Neuronal stem cell (in vitro differentiated cells): ENCODE results near the gene CCDC85B.

ENCODE experiments used
- DNase-seq: peaks from one replicate; pipeline ENCODE4 v3.0.0-alpha.2; 2013; ENCODE audit warnings: low spot score
- H2AFZ ChIP-seq: one replicate; pipeline ENCODE4 v1.6.1; 2013; ENCODE audit warnings: mild to moderate bottlenecking, low read length, inconsistent platforms
- H2AK5ac ChIP-seq: 2 replicates; pipeline ENCODE4 v1.6.1; 2013; ENCODE audit warnings: low read depth, mild to moderate bottlenecking, inconsistent platforms, low read length, moderate library complexity, mixed read lengths
- H2BK120ac ChIP-seq: 2 replicates; pipeline ENCODE4 v1.6.1; 2013; ENCODE audit warnings: low read depth, mild to moderate bottlenecking, inconsistent platforms, low read length, moderate library complexity, mixed read lengths
- H2BK12ac ChIP-seq: one replicate; pipeline ENCODE4 v1.6.1; 2013; ENCODE audit warnings: low read length, inconsistent platforms
- H2BK15ac ChIP-seq: 2 replicates; pipeline ENCODE4 v1.6.1; 2013; ENCODE audit warnings: mild to moderate bottlenecking, low read length, inconsistent platforms, mixed read lengths
- H2BK5ac ChIP-seq: one replicate; pipeline ENCODE4 v1.6.1; 2013; ENCODE audit warnings: inconsistent platforms, mild to moderate bottlenecking, low read length, moderate library complexity
- H3K14ac ChIP-seq: one replicate; pipeline ENCODE4 v1.6.1; 2013; ENCODE audit warnings: low read length, inconsistent platforms
- H3K18ac ChIP-seq: 2 replicates; pipeline ENCODE4 v1.6.1; 2013; ENCODE audit warnings: low read length, inconsistent platforms
- H3K23ac ChIP-seq: 2 replicates; pipeline ENCODE4 v1.6.1; 2013; ENCODE audit warnings: low read depth, mild to moderate bottlenecking, mixed read lengths, low read length, inconsistent platforms; ENCODE audit not compliant: poor library complexity
- H3K27ac ChIP-seq: replicated peaks from 3 replicates; pipeline ENCODE4 v1.5.1; 2013; ENCODE audit warnings: low read length, inconsistent platforms
- H3K27me3 ChIP-seq, 3 experiments: 2 replicates each; pipeline ENCODE4 v1.6.1; 2013; ENCODE audit warnings: low read length in 3 of 3, mild to moderate bottlenecking in 2 of 3, inconsistent platforms in 1 of 3, low read depth in 1 of 3, mixed read lengths in 1 of 3, moderate library complexity in 1 of 3; ENCODE audit not compliant: control insufficient read depth in 3 of 3, insufficient read depth in 3 of 3
- H3K36me3 ChIP-seq, 2 donors: replicated peaks in 1 of 2; 2 replicates each; pipeline ENCODE4 v1.6.1; 2013; ENCODE audit warnings: low read length in 2 of 2; ENCODE audit not compliant: control insufficient read depth in 2 of 2, insufficient read depth in 2 of 2
- H3K4ac ChIP-seq: 2 replicates; pipeline ENCODE4 v1.6.1; 2013; ENCODE audit warnings: inconsistent platforms, mild to moderate bottlenecking, low read length, moderate library complexity
- H3K4me1 ChIP-seq, 2 donors: 1 replicate in 1 of 2; 2 replicates in 1 of 2; pipeline ENCODE4 v1.6.1; 2013; ENCODE audit warnings: low read length in 2 of 2, low read depth in 1 of 2; ENCODE audit not compliant: control insufficient read depth in 2 of 2, insufficient read depth in 1 of 2
- H3K4me2 ChIP-seq: one replicate; pipeline ENCODE4 v1.6.1; 2013; ENCODE audit warnings: mild to moderate bottlenecking, low read length, inconsistent platforms; ENCODE audit not compliant: insufficient read depth, poor library complexity, severe bottlenecking
- H3K4me3 ChIP-seq, 2 donors: 2 replicates each; pipeline ENCODE4 v1.5.1; 2013; ENCODE audit warnings: low read length in 2 of 2, mild to moderate bottlenecking in 2 of 2, inconsistent platforms in 1 of 2, moderate library complexity in 1 of 2
- H3K79me1 ChIP-seq: one replicate; pipeline ENCODE4 v1.6.1; 2013; ENCODE audit warnings: low read depth, mild to moderate bottlenecking, inconsistent platforms, low read length, moderate library complexity
- H3K9ac ChIP-seq: one replicate; pipeline ENCODE4 v1.6.1; 2013; ENCODE audit warnings: mild to moderate bottlenecking, low read depth, low read length, inconsistent platforms; ENCODE audit not compliant: poor library complexity
- H3K9me3 ChIP-seq, 2 donors: replicated peaks in 1 of 2; 2 replicates each; pipeline versions ENCODE3 to v1.6.1; 2013; ENCODE audit warnings: low read length in 2 of 2, mild to moderate bottlenecking in 2 of 2, inconsistent platforms in 1 of 2, low read depth in 1 of 2, mixed read lengths in 1 of 2, moderate library complexity in 1 of 2; ENCODE audit not compliant: control insufficient read depth in 2 of 2, insufficient read depth in 1 of 2
- H4K8ac ChIP-seq: one replicate; pipeline ENCODE4 v1.6.1; 2013; ENCODE audit warnings: low read depth, mild to moderate bottlenecking, inconsistent platforms, low read length, moderate library complexity
- H4K91ac ChIP-seq: one replicate; pipeline ENCODE4 v1.6.1; 2013; ENCODE audit warnings: low read length, low read depth, mild to moderate bottlenecking, inconsistent platforms; ENCODE audit not compliant: poor library complexity
- WGBS, 2 donors: extraction: QIAGEN DNeasy Blood & Tissue Kit; methylation state at CpG; one replicate each; pipeline ENCODE4 v1.1.7; 2013; ENCODE audit warnings: missing lambda C conversion rate in 2 of 2, mixed read lengths in 1 of 2; ENCODE audit not compliant: insufficient read length in 2 of 2, insufficient replicate concordance in 1 of 2; ENCODE audit errors: extremely low coverage in 2 of 2; 5-methylcytosine and 5-hydroxymethylcytosine counted together

Gene CCDC85B

GRCh38 chr11:65879617-65880016 is 10.9 kb upstream of the CCDC85B start, which contains the start of gene CTSW:
Gene CTSW, plus strand, starts transcription at chr11:65879837. Its CDS starts 18 bp downstream, at chr11:65879855.
- no CpG with 5 or more reads among the region's 7 CpGs for WGBS, 2 donors
- H3K36me3 ChIP-seq = peaks cover 17 to 29% of the 10 kb centered on the region in 2 donors
- DNase-seq = no peak

GRCh38 chr11:65880027-65880426 is 10.4 kb upstream of the CCDC85B start:
- WGBS, 2 donors = no CpG with 5 or more reads among the region's 7 CpGs
- Histone ChIP-seq H2AFZ (no peak overlapping the region), H2BK120ac (no peak overlapping the region), H3K18ac (no peak overlapping the region), H3K27me3 (no peaks in the 10 kb centered on the region), H3K4me2 (no peak overlapping the region), H2BK15ac (no peak overlapping the region), H4K91ac (no peak overlapping the region), H3K4me3 (no peak overlapping the region), H2AK5ac (no peak overlapping the region), H2BK5ac (no peak overlapping the region), H2BK12ac (no peak overlapping the region), H3K27ac (no peak overlapping the region), H3K23ac (peak overlapping the region; percentile 86), H4K8ac (no peak overlapping the region), H3K4ac (no peak overlapping the region), H3K14ac (no peak overlapping the region), H3K9me3 (peaks cover 0 to 2% of the 10 kb centered on the region in 2 donors), H3K36me3 (peaks cover 17 to 33% of the 10 kb centered on the region in 2 donors), H3K9ac (no peak overlapping the region), H3K79me1 (no peaks in the 10 kb centered on the region), H3K4me1 (peaks cover 0 to 2% of the 10 kb centered on the region in 2 donors)
- DNase-seq = no peak

More at GRCh38 chr11:65879617-65880016, 10.9 kb upstream of the CCDC85B start, which contains the start of gene CTSW:
- H3K4me1 ChIP-seq = peaks cover 0 to 2% of the 10 kb centered on the region in 2 donors
- peaks cover 0 to 2% of the 10 kb centered on the region in 2 donors for H3K9me3 ChIP-seq
- H3K4ac ChIP-seq = no peak within 1 kb of the TSS
- no peak within 1 kb of the TSS for H2AK5ac ChIP-seq
- H3K4me2 ChIP-seq = no peak within 1 kb of the TSS
- no peak within 1 kb of the TSS for H2BK5ac ChIP-seq
- peak within 1 kb of the TSS; percentile 42 for H3K18ac ChIP-seq
- no peak within 1 kb of the TSS for H2AFZ ChIP-seq
- H3K4me3 ChIP-seq = no peak within 1 kb of the TSS
- no peak within 1 kb of the TSS for H2BK120ac ChIP-seq
- no peaks in the 10 kb centered on the region for H3K79me1 ChIP-seq
- no peaks in the 10 kb centered on the region for H3K27me3 ChIP-seq
- no peak within 1 kb of the TSS for H3K27ac ChIP-seq
- H4K8ac ChIP-seq = no peak within 1 kb of the TSS
- no peak within 1 kb of the TSS for H3K9ac ChIP-seq
- no peak within 1 kb of the TSS for H3K14ac ChIP-seq
- no peak within 1 kb of the TSS for H2BK12ac ChIP-seq
- no peak within 1 kb of the TSS for H4K91ac ChIP-seq
- H3K23ac ChIP-seq = peak within 1 kb of the TSS; percentile 86
- H2BK15ac ChIP-seq = no peak within 1 kb of the TSS

GRCh38 chr11:65880844-65881421 is 9.5 kb upstream of the CCDC85B start:
- Histone ChIP-seq H3K4me3 (no peak overlapping the region), H3K9ac (no peak overlapping the region)

GRCh38 chr11:65882120-65883057 is 8.1 kb upstream of the CCDC85B start:
- Histone ChIP-seq H3K27me3 (no peaks in the 10 kb centered on the region), H3K18ac (no peak overlapping the region), H3K14ac (no peak overlapping the region), H3K9me3 (peaks cover 0 to 2% of the 10 kb centered on the region in 2 donors), H3K23ac (no peak overlapping the region), H4K91ac (no peak overlapping the region), H2BK5ac (no peak overlapping the region), H3K4ac (no peak overlapping the region), H3K79me1 (peaks cover 1% of the 10 kb centered on the region), H2BK12ac (no peak overlapping the region), H4K8ac (no peak overlapping the region), H3K4me1 (peaks cover 1 to 7% of the 10 kb centered on the region in 2 donors), H3K4me2 (no peak overlapping the region), H2BK15ac (no peak overlapping the region), H2AFZ (no peak overlapping the region), H2BK120ac (no peak overlapping the region), H3K4me3 (peak overlapping the region in 1 of 2 donors; percentile 6), H2AK5ac (peak overlapping the region; percentile 60), H3K36me3 (peaks cover 33 to 53% of the 10 kb centered on the region in 2 donors), H3K9ac (peak overlapping the region; percentile 33), H3K27ac (no peak overlapping the region)
- no peak for DNase-seq
- WGBS, 2 donors = no CpG with 5 or more reads among the region's 30 CpGs

More at GRCh38 chr11:65880844-65881421, 9.5 kb upstream of the CCDC85B start:
- H2BK12ac ChIP-seq = no peak overlapping the region
- H2BK15ac ChIP-seq = no peak overlapping the region
- H2BK5ac ChIP-seq = no peak overlapping the region
- H2AK5ac ChIP-seq = peak overlapping the region; percentile 41
- DNase-seq = no peak
- no peak overlapping the region for H4K8ac ChIP-seq
- peaks cover 25 to 42% of the 10 kb centered on the region in 2 donors for H3K36me3 ChIP-seq
- no peaks in the 10 kb centered on the region for H3K27me3 ChIP-seq
- H3K4ac ChIP-seq = no peak overlapping the region
- H3K18ac ChIP-seq = peak overlapping the region; percentile 41
- H2BK120ac ChIP-seq = no peak overlapping the region
- H3K9me3 ChIP-seq = peaks cover 0 to 2% of the 10 kb centered on the region in 2 donors
- no peak overlapping the region for H3K23ac ChIP-seq
- peaks cover 0 to 2% of the 10 kb centered on the region in 2 donors for H3K4me1 ChIP-seq
- H2AFZ ChIP-seq = no peak overlapping the region
- no peak overlapping the region for H3K27ac ChIP-seq
- no peaks in the 10 kb centered on the region for H3K79me1 ChIP-seq
- no peak overlapping the region for H3K4me2 ChIP-seq
- H4K91ac ChIP-seq = no peak overlapping the region
- no peak overlapping the region for H3K14ac ChIP-seq
- no CpG with 5 or more reads among the region's 7 CpGs for WGBS, 2 donors
